Ovary (tissue), 9 donors: ENCODE results near the gene NANS. TPM values are rescaled to one million over a fixed set of nuclear protein-coding genes. Genes with fewer than 3 reads are reported as not detected.
A peak's percentile ranks its signal among the peaks of the same experiment; 100 is the strongest.
"Not testable (repeated sequence)": the region's sequence is repeated elsewhere in the genome, so short reads cannot be mapped to it uniquely, and the experiment has no call there.

Experiments
- DNase-seq, 5 donors: peaks; one replicate each; pipeline ENCODE4 v3.0.0-alpha.2; 2019 to 2020
- H3K27ac ChIP-seq, 2 donors: fragments of 200-600 bp; one replicate each; pipeline versions ENCODE4 v1.5.1 to v1.8.0; 2019 to 2022
- H3K27me3 ChIP-seq: fragments of 200-600 bp; one replicate; pipeline ENCODE4 v1.8.0; 2022
- H3K36me3 ChIP-seq: fragments of 200-600 bp; sonication (generic); one replicate; pipeline ENCODE4 v1.5.1; 2019
- H3K4me1 ChIP-seq: one replicate; pipeline ENCODE4 v1.8.1; 2013; ENCODE audit warnings: mild to moderate bottlenecking, moderate library complexity; ENCODE audit not compliant: insufficient read depth
- H3K4me3 ChIP-seq: fragments of 200-600 bp; sonication (generic); one replicate; pipeline ENCODE4 v1.5.1; 2017
- H3K9me3 ChIP-seq, 2 donors: fragments of 200-600 bp in 1 of 2; sonication (generic) in 1 of 2; one replicate each; pipeline versions ENCODE4 v1.5.1 to v1.8.1; 2013 to 2019; ENCODE audit warnings: mild to moderate bottlenecking in 1 of 2, moderate library complexity in 1 of 2
- EP300 ChIP-seq: sonication (generic); formaldehyde crosslinking; IDR thresholded peaks from one replicate; pipeline ENCODE4 v1.6.1; 2017; ENCODE audit warnings: antibody characterized with exemption
- POLR2A ChIP-seq: fragments of 450-650 bp; IDR thresholded peaks from one replicate; pipeline ENCODE4 v1.6.1; 2017; ENCODE audit warnings: antibody characterized with exemption, mild to moderate bottlenecking, moderate library complexity
- WGBS, 3 donors: extraction: QIAGEN DNeasy Blood & Tissue Kit in 1 of 3; methylation state at CpG; one replicate each; pipeline versions ENCODE4 v1.1.5 to v1.1.7; 2013 to 2017; 5-methylcytosine and 5-hydroxymethylcytosine counted together
- intact Hi-C, 4 donors: fragments of 100-400 bp; cut with DNase I; formaldehyde crosslinking; loops; one replicate each; pipeline versions ENCODE4 v1.11.0 to v1.15.1; 2022 to 2023
- polyA plus RNA-seq, 2 donors: library from polyadenylated mRNA; stranded (reverse); fragments of 200-250 nt in 1 of 2; fragments of 350-450 nt in 1 of 2; fragmentation: Illumina TruSeq in 1 of 2; extraction: RNeasy Lipid Tissue Mini Kit (QIAGEN cat#74804) in 1 of 2; gene quantifications; one replicate each; pipeline ENCODE4 v1.2.3, GENCODE V29; 2013 to 2014
- total RNA-seq, 7 donors: library from RNA; depleted of rRNA in 2 of 7; stranded (reverse); fragments of >200 nt in 2 of 7; fragmentation: NEBNext Ultra II Directional in 3 of 7; extraction: Animal tissue kit (Norgen Biotek cat#: 25700) in 3 of 7; gene quantifications; one replicate each; pipeline versions ENCODE4 v1.1.0 to v1.2.4, GENCODE V29; 2016 to 2023
- TF ChIP-seq, protein P1 (sequence below), 3 donors: fragments of 450-650 bp in 2 of 3; fragments of 200-600 bp in 1 of 3; IDR thresholded peaks; one replicate each; pipeline versions ENCODE4 v1.5.1 to v1.8.0; 2016 to 2022; ENCODE audit warnings: antibody characterized with exemption in 3 of 3, mild to moderate bottlenecking in 1 of 3
- donor health status: DM: no; HTN: no; CAD: no; lungs with moderate emphysema.
- donor health status: DM: no; HTN: no; CAD: no.
- donor health status: Bipolar disorder and iron deficiency.
- donor health status: DM: yes; HTN: yes; CAD: no.
- donor health status: DM: no; HTN: no; CAD: no.
- donor health status: DM: yes; HTN: yes; CAD: no.

Gene NANS
- total and polyA plus RNA-seq, 9 donors: 24.1 to 43.8 (median 33.8) TPM

DNA sequence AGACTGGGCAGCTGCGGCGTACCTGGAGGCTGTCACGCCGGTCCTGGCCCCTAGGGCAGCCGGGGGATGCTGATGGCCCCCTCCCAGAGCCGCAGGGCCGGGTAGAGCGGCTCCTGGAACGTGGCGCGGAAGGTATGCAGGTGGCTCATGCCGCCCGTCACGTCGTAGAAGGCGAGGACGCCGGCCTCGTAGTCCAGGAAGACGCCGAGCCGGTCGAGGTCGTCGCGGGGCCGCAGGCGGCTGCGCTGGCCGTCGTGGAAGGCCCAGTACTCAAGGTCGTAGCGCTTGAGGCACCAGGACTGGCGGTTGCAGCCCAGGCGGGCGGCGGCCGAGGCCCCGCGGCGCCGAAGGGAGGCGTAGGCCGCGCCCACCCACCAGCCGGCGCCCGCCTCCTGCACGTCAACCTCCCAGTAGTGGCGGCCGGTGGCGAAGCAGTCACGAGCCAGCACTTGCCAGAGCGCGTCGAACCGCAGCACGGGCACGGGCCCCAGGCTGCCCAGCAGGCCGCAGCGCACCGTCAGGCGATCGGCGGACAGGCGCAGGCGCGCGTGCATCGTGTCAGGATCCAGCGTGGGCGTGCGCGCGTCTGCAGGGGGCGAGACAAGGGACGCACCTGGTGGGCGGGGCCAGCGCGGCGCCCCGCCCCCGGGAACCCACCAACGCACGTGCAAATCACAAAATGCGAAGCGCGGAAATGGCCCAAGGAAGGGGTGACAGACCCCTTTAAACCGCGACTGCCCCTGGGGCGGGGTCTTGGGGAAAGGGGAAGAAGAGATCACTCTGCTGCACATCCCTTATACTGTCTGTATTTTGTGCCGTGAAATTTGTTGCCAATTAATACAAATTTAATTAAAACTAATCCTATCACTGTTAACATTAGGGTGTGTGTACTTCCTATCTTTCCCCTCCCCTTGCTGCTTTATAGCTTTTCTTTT is 31.2 kb downstream of the NANS start:
- Histone ChIP-seq H3K4me1 (peaks cover 7% of the 10 kb centered on the region), H3K27ac (peak overlapping the region; percentile 18 to 55), H3K27me3 (no peaks in the 10 kb centered on the region), H3K4me3 (peak overlapping the region; percentile 27), H3K9me3 (no peaks in the 10 kb centered on the region), H3K36me3 (no peaks in the 10 kb centered on the region)
- intact Hi-C loops: loop anchor here in 1 of 4 donors (2.0 kb wide), 1 partner anchor 49 kb away; no protein-coding TSS in a partner anchor
- peak; percentile 39 to 72 (median 56) for DNase-seq
- TF ChIP-seq POLR2A (no peak), EP300 (no peak)
- TF ChIP-seq, protein P1, sequence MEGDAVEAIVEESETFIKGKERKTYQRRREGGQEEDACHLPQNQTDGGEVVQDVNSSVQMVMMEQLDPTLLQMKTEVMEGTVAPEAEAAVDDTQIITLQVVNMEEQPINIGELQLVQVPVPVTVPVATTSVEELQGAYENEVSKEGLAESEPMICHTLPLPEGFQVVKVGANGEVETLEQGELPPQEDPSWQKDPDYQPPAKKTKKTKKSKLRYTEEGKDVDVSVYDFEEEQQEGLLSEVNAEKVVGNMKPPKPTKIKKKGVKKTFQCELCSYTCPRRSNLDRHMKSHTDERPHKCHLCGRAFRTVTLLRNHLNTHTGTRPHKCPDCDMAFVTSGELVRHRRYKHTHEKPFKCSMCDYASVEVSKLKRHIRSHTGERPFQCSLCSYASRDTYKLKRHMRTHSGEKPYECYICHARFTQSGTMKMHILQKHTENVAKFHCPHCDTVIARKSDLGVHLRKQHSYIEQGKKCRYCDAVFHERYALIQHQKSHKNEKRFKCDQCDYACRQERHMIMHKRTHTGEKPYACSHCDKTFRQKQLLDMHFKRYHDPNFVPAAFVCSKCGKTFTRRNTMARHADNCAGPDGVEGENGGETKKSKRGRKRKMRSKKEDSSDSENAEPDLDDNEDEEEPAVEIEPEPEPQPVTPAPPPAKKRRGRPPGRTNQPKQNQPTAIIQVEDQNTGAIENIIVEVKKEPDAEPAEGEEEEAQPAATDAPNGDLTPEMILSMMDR (IDR thresholded peaks at IDR 0.05): no peak
- WGBS, 3 donors: 11 to 21% (median 14%) methylated on average over 86 to 92 of the region's 92 CpGs

DNA sequence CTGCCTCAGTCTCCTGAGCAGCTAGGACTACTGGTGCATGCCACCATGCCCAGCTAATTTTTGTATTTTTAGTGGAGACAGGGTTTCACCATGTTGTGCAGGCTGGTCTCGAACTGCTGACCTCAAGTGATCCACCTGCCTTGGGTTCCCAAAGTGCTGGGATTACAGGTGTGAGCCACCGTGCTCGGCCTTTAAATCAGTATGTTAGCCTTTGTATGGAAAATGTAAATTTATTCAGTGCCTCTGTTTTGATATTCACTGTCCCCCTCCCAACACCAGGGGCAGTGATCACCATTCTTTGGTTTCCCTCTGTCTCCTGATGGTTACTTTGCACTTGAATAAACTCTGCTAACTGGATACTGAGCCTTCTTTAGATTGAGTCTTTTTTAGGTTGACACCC is 34.1 kb downstream of the NANS start:
- H3K4me1 ChIP-seq, H3K27me3 ChIP-seq, H3K36me3 ChIP-seq, H3K9me3 ChIP-seq, intact Hi-C loops, H3K4me3 ChIP-seq, DNase-seq, H3K27ac ChIP-seq: not testable (repeated sequence)
- 81 to 88% (median 84%) methylated on average over 3 of the region's 3 CpGs for WGBS, 3 donors

DNA sequence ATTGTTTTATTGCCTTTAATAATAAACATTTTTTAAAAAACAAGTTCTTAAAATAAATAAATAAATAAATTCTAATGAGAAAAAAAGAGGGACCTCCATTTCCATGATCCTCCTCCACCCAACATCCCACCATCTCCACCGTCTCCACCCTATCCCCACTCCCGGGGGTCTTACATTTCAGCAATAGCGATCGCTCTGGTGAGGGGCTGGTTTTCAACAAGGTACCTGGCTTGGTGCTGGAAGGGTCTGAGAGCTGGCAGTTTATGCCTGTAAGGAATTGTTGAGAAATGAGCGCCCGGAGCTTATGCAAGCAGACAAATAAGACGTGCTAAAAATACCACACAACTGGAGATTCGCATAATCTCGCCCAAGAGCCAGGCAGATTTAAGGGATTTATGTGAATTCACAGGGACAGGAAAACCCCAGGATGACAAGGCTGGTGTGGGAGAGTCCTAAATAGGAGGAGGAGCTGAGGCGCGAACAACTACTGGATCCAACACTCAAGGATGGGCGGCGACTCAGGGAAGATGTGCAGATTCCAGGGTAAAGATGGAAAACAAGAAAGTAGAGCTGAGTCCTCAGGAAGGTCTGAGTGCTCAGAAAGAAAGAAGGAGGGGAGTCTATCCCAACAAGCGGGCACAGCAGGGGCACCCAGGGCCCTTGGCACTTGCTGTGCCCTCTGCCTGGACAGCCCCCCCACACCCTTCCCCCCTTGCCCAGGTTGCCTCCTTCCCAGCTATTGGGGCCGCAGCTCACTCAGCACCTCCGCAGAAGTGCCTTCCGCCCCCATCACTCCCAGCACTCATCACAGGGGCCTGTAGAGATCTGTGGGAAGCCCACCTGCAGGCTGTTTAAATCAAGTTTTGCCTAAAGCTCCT is 35.4 kb downstream of the NANS start:
- peaks cover 7% of the 10 kb centered on the region for H3K4me1 ChIP-seq
- no peaks in the 10 kb centered on the region for H3K9me3 ChIP-seq
- no peak overlapping the region for H3K4me3 ChIP-seq
- intact Hi-C loops: no loop called here
- H3K27ac ChIP-seq: no peak overlapping the region
- DNase-seq: no peak
- WGBS, 3 donors: 79 to 89% (median 86%) methylated on average over 17 of the region's 17 CpGs
- no peak for TF ChIP-seq POLR2A
- TF ChIP-seq, protein P1 (IDR thresholded peaks at IDR 0.05): no peak
- TF ChIP-seq EP300: no peak
- no peaks in the 10 kb centered on the region for H3K27me3 ChIP-seq
- no peaks in the 10 kb centered on the region for H3K36me3 ChIP-seq

DNA sequence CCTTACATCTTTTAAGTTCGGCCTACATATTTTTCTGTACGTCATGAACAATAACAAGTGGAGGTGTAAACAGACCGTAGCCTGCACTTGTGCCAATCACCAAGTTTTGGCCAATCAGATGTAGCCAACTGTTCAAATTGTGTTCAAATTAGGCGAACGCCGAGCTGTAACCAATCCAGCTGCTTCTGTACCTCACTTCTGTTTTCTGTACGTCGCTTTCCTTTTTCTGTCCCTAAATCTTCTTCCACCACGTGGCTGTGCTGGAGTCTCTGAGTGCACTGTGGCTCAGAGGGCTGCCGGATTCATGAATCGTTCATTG is 36.0 kb downstream of the NANS start:
- Histone ChIP-seq H3K4me3 (no peak overlapping the region), H3K27ac (no peak overlapping the region), H3K9me3 (no peaks in the 10 kb centered on the region), H3K27me3 (no peaks in the 10 kb centered on the region), H3K36me3 (no peaks in the 10 kb centered on the region), H3K4me1 (peaks cover 4% of the 10 kb centered on the region)
- DNase-seq: no peak
- TF ChIP-seq, protein P1 (IDR thresholded peaks at IDR 0.05): no peak
- TF ChIP-seq EP300 (no peak), POLR2A (no peak)
- WGBS, 3 donors: 85 to 88% (median 86%) methylated on average over 11 of the region's 11 CpGs
- intact Hi-C loops: no loop called here
